HepG2 (cell line): ENCODE results near the gene PPARA. TPM values are rescaled to one million over a fixed set of nuclear protein-coding genes. Genes with fewer than 3 reads are reported as not detected.
A peak's percentile ranks its signal among the peaks of the same experiment; 100 is the strongest.

Source experiments
- ELF1 ChIP-seq: sonication (generic); formaldehyde crosslinking; IDR thresholded peaks from 2 replicates; pipeline ENCODE4 v1.4.0; 2020; ENCODE audit warnings: missing genetic modification reagents
- FOXA3 ChIP-seq: IDR thresholded peaks from 2 replicates; pipeline ENCODE4 v1.6.1; 2016; ENCODE audit warnings: missing genetic modification reagents, missing compliant biosample characterization
- KDM2A ChIP-seq: sonication (generic); formaldehyde crosslinking; IDR thresholded peaks from 2 replicates; pipeline ENCODE4 v1.4.0; 2020; ENCODE audit warnings: low read depth, missing genetic modification reagents, borderline replicate concordance
- NR2F6 ChIP-seq, 2 experiments: IDR thresholded peaks; 2 replicates each; pipeline ENCODE4 v1.6.1; 2016; ENCODE audit warnings: antibody characterized with exemption in 1 of 2, mild to moderate bottlenecking in 1 of 2
- ZMYM2 ChIP-seq: sonication (generic); formaldehyde crosslinking; IDR thresholded peaks from 2 replicates; pipeline ENCODE4 v1.8.0; 2022; ENCODE audit warnings: mild to moderate bottlenecking, missing genetic modification reagents
- ZNF136 ChIP-seq: sonication (generic); formaldehyde crosslinking; IDR thresholded peaks from 2 replicates; pipeline ENCODE4 v1.8.1; 2022; ENCODE audit warnings: low read depth, mild to moderate bottlenecking, moderate library complexity, missing genetic modification reagents
- ZNF572 ChIP-seq: sonication (generic); formaldehyde crosslinking; IDR thresholded peaks from 2 replicates; pipeline ENCODE4 v1.5.1; 2020; ENCODE audit warnings: mild to moderate bottlenecking, missing genetic modification reagents
- ZNF747 ChIP-seq: sonication (generic); formaldehyde crosslinking; IDR thresholded peaks from 2 replicates; pipeline ENCODE4 v1.8.1; 2023; ENCODE audit warnings: missing genetic modification reagents, mild to moderate bottlenecking, borderline replicate concordance
- ZZZ3 ChIP-seq: sonication (generic); formaldehyde crosslinking; IDR thresholded peaks from 2 replicates; pipeline ENCODE4 v1.4.0; 2020; ENCODE audit warnings: missing genetic modification reagents, mild to moderate bottlenecking, borderline replicate concordance
- polyA plus RNA-seq, 8 experiments: library from polyadenylated mRNA; depleted of rRNA in 3 of 8; stranded (reverse) in 7 of 8; unstranded in 1 of 8; fragments of >200 nt; fragmentation: Illumina TruSeq in 4 of 8; extraction: Trizol in 4 of 8; gene quantifications; 2 replicates each; pipeline versions ENCODE4 v1.2.1 to v1.2.3, GENCODE V29; 2011 to 2016; ENCODE audit warnings: low read depth in 4 of 8, missing spikeins in 1 of 8, mixed read lengths in 1 of 8; ENCODE audit not compliant: insufficient read depth in 1 of 8
- total RNA-seq, 5 experiments: library from RNA; depleted of rRNA; stranded (reverse); fragments of >200 nt; fragmentation: Illumina TruSeq; extraction: Trizol; gene quantifications; 2 replicates each; pipeline ENCODE4 v1.2.3, GENCODE V29; 2016; ENCODE audit warnings: low read depth in 1 of 5
- TF ChIP-seq, protein P1 (sequence below): sonication (generic); formaldehyde crosslinking; IDR thresholded peaks from 2 replicates; pipeline ENCODE4 v1.8.0; 2022; ENCODE audit warnings: missing genetic modification reagents, mild to moderate bottlenecking, inconsistent platforms, borderline replicate concordance
- TF ChIP-seq, protein P2 (sequence below): sonication (generic); formaldehyde crosslinking; IDR thresholded peaks from 2 replicates; pipeline ENCODE4 v1.4.0; 2020; ENCODE audit warnings: missing genetic modification reagents
- TF ChIP-seq, protein P3 (sequence below): sonication (generic); formaldehyde crosslinking; IDR thresholded peaks from 2 replicates; pipeline ENCODE4 v1.4.0; 2020; ENCODE audit warnings: mild to moderate bottlenecking, missing genetic modification reagents
- TF ChIP-seq, protein P4 (sequence below): sonication (generic); formaldehyde crosslinking; conservative IDR thresholded peaks from 2 replicates; pipeline ENCODE4 v1.8.1; 2023; ENCODE audit warnings: missing genetic modification reagents
- TF ChIP-seq, protein P5 (sequence below): sonication (generic); formaldehyde crosslinking; IDR thresholded peaks from 2 replicates; pipeline ENCODE4 v1.4.0; 2020; ENCODE audit warnings: missing genetic modification reagents

PPARA gene
- total and polyA plus RNA-seq, 2 of the 13 experiments (the other 11 are each of a cell fraction or from before 2014, with no cell fraction given) = 18.2 to 24.7 TPM

DNA sequence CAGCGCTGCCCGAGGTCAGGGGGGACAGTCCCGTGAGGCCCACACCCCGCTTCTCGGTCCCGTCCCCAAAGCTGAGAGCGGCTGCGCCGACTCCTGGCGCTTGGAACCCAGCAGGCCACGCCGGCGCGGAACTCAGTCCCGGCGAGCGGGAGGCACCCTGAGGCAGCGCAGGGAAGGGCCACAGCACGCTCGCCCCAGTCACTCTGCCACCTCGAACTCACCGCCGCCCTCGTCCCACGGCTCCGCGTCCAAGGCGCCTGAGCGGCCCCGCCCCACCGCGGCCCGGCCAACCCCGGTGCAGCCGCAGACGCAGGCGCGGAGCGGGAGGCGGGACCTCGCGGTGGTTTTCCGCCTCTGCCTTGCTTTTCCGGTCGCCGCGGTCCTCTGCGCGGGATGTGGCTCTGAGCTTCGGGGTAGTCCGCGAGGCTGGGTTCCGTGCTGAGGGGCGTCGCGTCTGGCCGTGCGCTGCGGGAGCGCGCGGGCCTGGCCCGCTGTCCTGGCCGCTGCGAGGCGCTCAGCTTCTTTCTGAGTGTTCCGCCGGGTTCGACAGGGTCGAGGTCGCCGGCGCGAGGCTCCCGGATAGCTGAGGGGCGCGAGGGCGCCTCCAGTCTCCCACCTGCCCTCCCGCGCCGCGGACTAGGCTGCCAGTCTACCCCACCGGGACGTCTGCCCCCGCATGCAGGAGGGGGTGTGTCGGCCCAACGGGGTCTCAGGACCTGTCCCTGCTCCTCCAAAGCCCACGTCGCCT, 99.9 kb downstream of the PPARA start, which contains the start of gene CDPF1 (continued):
- TF ChIP-seq, protein P1, sequence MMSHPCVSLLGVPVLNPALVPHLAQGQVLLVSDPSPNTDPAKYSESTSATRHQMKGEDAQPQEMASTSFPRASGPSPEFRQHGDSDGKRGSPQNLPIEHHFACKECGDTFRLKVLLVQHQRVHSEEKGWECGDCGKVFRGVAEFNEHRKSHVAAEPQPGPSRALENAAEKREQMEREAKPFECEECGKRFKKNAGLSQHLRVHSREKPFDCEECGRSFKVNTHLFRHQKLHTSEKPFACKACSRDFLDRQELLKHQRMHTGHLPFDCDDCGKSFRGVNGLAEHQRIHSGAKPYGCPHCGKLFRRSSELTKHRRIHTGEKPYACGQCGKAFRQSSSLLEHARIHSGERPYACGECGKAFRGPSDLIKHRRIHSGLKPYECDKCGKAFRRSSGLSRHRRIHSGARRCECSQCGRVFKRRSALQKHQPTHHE = peak; percentile 98
- peak; percentile 39; the same call in 1 of the 2 replicates for TF ChIP-seq ELF1 (CRISPR knock-in tag)
- TF ChIP-seq NR2F6 (IDR thresholded peaks at IDR 0.05) = no peak
- peak; percentile 5; the same call in 1 of the 2 replicates for TF ChIP-seq NR2F6 (CRISPR knock-in tag; IDR thresholded peaks at IDR 0.05)
- TF ChIP-seq, protein P2, sequence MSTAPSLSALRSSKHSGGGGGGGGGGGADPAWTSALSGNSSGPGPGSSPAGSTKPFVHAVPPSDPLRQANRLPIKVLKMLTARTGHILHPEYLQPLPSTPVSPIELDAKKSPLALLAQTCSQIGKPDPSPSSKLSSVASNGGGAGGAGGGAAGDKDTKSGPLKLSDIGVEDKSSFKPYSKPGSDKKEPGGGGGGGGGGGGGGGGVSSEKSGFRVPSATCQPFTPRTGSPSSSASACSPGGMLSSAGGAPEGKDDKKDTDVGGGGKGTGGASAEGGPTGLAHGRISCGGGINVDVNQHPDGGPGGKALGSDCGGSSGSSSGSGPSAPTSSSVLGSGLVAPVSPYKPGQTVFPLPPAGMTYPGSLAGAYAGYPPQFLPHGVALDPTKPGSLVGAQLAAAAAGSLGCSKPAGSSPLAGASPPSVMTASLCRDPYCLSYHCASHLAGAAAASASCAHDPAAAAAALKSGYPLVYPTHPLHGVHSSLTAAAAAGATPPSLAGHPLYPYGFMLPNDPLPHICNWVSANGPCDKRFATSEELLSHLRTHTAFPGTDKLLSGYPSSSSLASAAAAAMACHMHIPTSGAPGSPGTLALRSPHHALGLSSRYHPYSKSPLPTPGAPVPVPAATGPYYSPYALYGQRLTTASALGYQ (CRISPR knock-in tag) = no peak; the same call in 1 of the 2 replicates
- no peak; the same call in 1 of the 2 replicates for TF ChIP-seq ZMYM2
- TF ChIP-seq KDM2A (CRISPR knock-in tag) = peak; percentile 61
- TF ChIP-seq FOXA3 (CRISPR knock-in tag) = peak; percentile 59
- peak; percentile 83 for TF ChIP-seq ZNF747 (CRISPR knock-in tag)
- TF ChIP-seq, protein P3, sequence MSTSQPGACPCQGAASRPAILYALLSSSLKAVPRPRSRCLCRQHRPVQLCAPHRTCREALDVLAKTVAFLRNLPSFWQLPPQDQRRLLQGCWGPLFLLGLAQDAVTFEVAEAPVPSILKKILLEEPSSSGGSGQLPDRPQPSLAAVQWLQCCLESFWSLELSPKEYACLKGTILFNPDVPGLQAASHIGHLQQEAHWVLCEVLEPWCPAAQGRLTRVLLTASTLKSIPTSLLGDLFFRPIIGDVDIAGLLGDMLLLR (CRISPR knock-in tag) = peak; percentile 84
- no peak for TF ChIP-seq ZNF136
- TF ChIP-seq ZZZ3 (CRISPR knock-in tag) = 0 out of 2 replicates have a peak, but pooled peaks have one; percentile 62
- TF ChIP-seq ZNF572 (CRISPR knock-in tag) = peak; percentile 79; the same call in 1 of the 2 replicates
- TF ChIP-seq, protein P4, sequence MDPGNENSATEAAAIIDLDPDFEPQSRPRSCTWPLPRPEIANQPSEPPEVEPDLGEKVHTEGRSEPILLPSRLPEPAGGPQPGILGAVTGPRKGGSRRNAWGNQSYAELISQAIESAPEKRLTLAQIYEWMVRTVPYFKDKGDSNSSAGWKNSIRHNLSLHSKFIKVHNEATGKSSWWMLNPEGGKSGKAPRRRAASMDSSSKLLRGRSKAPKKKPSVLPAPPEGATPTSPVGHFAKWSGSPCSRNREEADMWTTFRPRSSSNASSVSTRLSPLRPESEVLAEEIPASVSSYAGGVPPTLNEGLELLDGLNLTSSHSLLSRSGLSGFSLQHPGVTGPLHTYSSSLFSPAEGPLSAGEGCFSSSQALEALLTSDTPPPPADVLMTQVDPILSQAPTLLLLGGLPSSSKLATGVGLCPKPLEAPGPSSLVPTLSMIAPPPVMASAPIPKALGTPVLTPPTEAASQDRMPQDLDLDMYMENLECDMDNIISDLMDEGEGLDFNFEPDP (CRISPR knock-in tag) = 0 out of 2 replicates have a peak, but pooled peaks have one; percentile 82
- TF ChIP-seq, protein P5, sequence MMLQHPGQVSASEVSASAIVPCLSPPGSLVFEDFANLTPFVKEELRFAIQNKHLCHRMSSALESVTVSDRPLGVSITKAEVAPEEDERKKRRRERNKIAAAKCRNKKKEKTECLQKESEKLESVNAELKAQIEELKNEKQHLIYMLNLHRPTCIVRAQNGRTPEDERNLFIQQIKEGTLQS = no peak
